Natural killer cell (primary cell): Measurements from ENCODE around the gene PALS2. TPM values are rescaled to one million over a fixed set of nuclear protein-coding genes. Genes with fewer than 3 reads are reported as not detected.

Experiments
- ATAC-seq, 3 donors: fragments of 150-1000 bp in 2 of 3; fragments of 200-7000 bp in 1 of 3; cut with Tn5 transposase; 1 replicate in 1 of 3; 2 replicates in 2 of 3; pipeline ENCODE4 v1.10.0; 2021; ENCODE audit warnings: mild to moderate bottlenecking in 2 of 3, moderate library complexity in 2 of 3
- DNase-seq, 2 donors: peaks; one replicate each; pipeline versions ENCODE4 v3.0.0 to v3.0.0-alpha.2; 2013 to 2021; ENCODE audit warnings: mixed read lengths in 1 of 2
- H3K27ac ChIP-seq: one replicate; pipeline ENCODE4 v1.5.1; 2013; ENCODE audit warnings: mild to moderate bottlenecking, low read length
- H3K27me3 ChIP-seq: one replicate; pipeline ENCODE4 v1.6.1; 2013; ENCODE audit warnings: low read length; ENCODE audit not compliant: control insufficient read depth, insufficient read depth
- H3K36me3 ChIP-seq: one replicate; pipeline ENCODE4 v1.6.1; 2013; ENCODE audit warnings: low read length; ENCODE audit not compliant: control insufficient read depth, insufficient read depth
- H3K4me1 ChIP-seq: one replicate; pipeline ENCODE4 v1.6.1; 2013; ENCODE audit warnings: low read length; ENCODE audit not compliant: control insufficient read depth, insufficient read depth
- H3K4me3 ChIP-seq: one replicate; pipeline ENCODE4 v1.5.1; 2013; ENCODE audit warnings: low read length
- H3K9me3 ChIP-seq: one replicate; pipeline ENCODE4 v1.6.1; 2013; ENCODE audit warnings: low read length; ENCODE audit not compliant: control insufficient read depth, insufficient read depth
- H3K27ac Mint-ChIP-seq, 2 donors: one replicate each; pipeline ENCODE4 v1.8.0; 2022; ENCODE audit warnings: mild to moderate bottlenecking in 2 of 2, mixed read lengths in 2 of 2, moderate library complexity in 1 of 2
- H3K27me3 Mint-ChIP-seq, 2 donors: one replicate each; pipeline ENCODE4 v1.8.0; 2022; ENCODE audit warnings: low read depth in 2 of 2, mixed read lengths in 2 of 2
- H3K36me3 Mint-ChIP-seq: one replicate; pipeline ENCODE4 v1.8.0; 2022; ENCODE audit warnings: mixed read lengths
- H3K4me1 Mint-ChIP-seq, 2 donors: one replicate each; pipeline ENCODE4 v1.8.0; 2022; ENCODE audit warnings: mixed read lengths in 2 of 2
- H3K4me3 Mint-ChIP-seq: one replicate; pipeline ENCODE4 v1.8.0; 2022; ENCODE audit warnings: mild to moderate bottlenecking, moderate library complexity, mixed read lengths
- H3K9me3 Mint-ChIP-seq, 2 donors: one replicate each; pipeline ENCODE4 v1.8.0; 2022; ENCODE audit warnings: mixed read lengths in 2 of 2
- CTCF ChIP-seq: fragments of 200-600 bp; IDR thresholded peaks from one replicate; pipeline ENCODE4 v1.8.0; 2022; ENCODE audit warnings: antibody characterized with exemption
- WGBS: methylation state at CpG from one replicate; pipeline ENCODE4 v1.1.7; 2013; ENCODE audit warnings: missing lambda C conversion rate; ENCODE audit not compliant: insufficient coverage; 5-methylcytosine and 5-hydroxymethylcytosine counted together
- intact Hi-C: fragments of 100-400 bp; cut with micrococcal nuclease; formaldehyde crosslinking; loops from one replicate; pipeline ENCODE4 v1.14.2; 2022
- total RNA-seq, 4 donors: library from RNA; stranded (reverse); fragments of 120-200 nt in 1 of 4; gene quantifications; one replicate each; pipeline versions ENCODE4 v1.2.3 to v1.2.4, GENCODE V29; 2013 to 2022

PALS2 gene
- total RNA-seq, 3 donors from 2014 or later (not counting 1 experiment from before 2014, with no cell fraction given): 15.2 to 16.3 (median 15.4) TPM

GRCh38 chr7:24595671-24596418 is 22.6 kb downstream of the PALS2 start:
- peak in 1 of 2 donors; percentile 15 for DNase-seq
- Histone ChIP-seq H3K9me3 (no peaks in the 10 kb centered on the region), H3K4me1 (no peaks in the 10 kb centered on the region), H3K4me3 (peak overlapping the region; percentile 30), H3K27me3 (no peaks in the 10 kb centered on the region), H3K27ac (peak overlapping the region; percentile 30), H3K36me3 (no peaks in the 10 kb centered on the region)
- 53% methylated on average over 7 of the region's 7 CpGs for WGBS
- H3K27me3 Mint-ChIP-seq: no peaks in the 10 kb centered on the region
- H3K36me3 Mint-ChIP-seq: no peaks in the 10 kb centered on the region
- no peak overlapping the region for H3K4me3 Mint-ChIP-seq
- no peak for TF ChIP-seq CTCF
- no peak overlapping the region for H3K27ac Mint-ChIP-seq
- peaks cover 0 to 9% of the 10 kb centered on the region in 2 donors for H3K4me1 Mint-ChIP-seq
- intact Hi-C loops: no loop called here
- H3K9me3 Mint-ChIP-seq: no peaks in the 10 kb centered on the region
- peak; percentile 81 to 90 (median 87) for ATAC-seq

GRCh38 chr7:24597014-24597413 is 23.8 kb downstream of the PALS2 start:
- Histone ChIP-seq H3K4me3 (no peak overlapping the region), H3K27me3 (no peaks in the 10 kb centered on the region), H3K27ac (no peak overlapping the region), H3K4me1 (no peaks in the 10 kb centered on the region), H3K9me3 (no peaks in the 10 kb centered on the region), H3K36me3 (no peaks in the 10 kb centered on the region)
- Mint-ChIP-seq H3K9me3 (no peaks in the 10 kb centered on the region), H3K27me3 (peaks cover 0 to 3% of the 10 kb centered on the region in 2 donors), H3K27ac (no peak overlapping the region), H3K36me3 (peaks cover 1% of the 10 kb centered on the region), H3K4me3 (no peak overlapping the region), H3K4me1 (peaks cover 0 to 8% of the 10 kb centered on the region in 2 donors)
- WGBS: 90% methylated on average over 2 of the region's 3 CpGs
- intact Hi-C loops: no loop called here
- no peak for DNase-seq
- no peak for TF ChIP-seq CTCF
- no peak for ATAC-seq

GRCh38 chr7:24601600-24601999 is 28.3 kb downstream of the PALS2 start:
- H3K4me3 Mint-ChIP-seq: no peak overlapping the region
- peaks cover 5 to 8% of the 10 kb centered on the region in 2 donors for H3K4me1 Mint-ChIP-seq
- H3K27me3 Mint-ChIP-seq: peaks cover 0 to 17% of the 10 kb centered on the region in 2 donors
- H3K4me1 ChIP-seq: no peaks in the 10 kb centered on the region
- no peak overlapping the region for H3K27ac ChIP-seq
- H3K9me3 Mint-ChIP-seq: no peaks in the 10 kb centered on the region
- ATAC-seq: no peak
- H3K27ac Mint-ChIP-seq: no peak overlapping the region
- H3K4me3 ChIP-seq: no peak overlapping the region
- no peak for TF ChIP-seq CTCF
- H3K9me3 ChIP-seq: no peaks in the 10 kb centered on the region
- H3K36me3 ChIP-seq: no peaks in the 10 kb centered on the region
- DNase-seq: no peak
- H3K27me3 ChIP-seq: no peaks in the 10 kb centered on the region
- peaks cover 14% of the 10 kb centered on the region for H3K36me3 Mint-ChIP-seq
- WGBS: 86% methylated on average over 1 of the region's 1 CpG
- intact Hi-C loops: no loop called here
